HEK293 (cell line): ENCODE results near the gene LMCD1.
A peak's percentile ranks its signal among the peaks of the same experiment; 100 is the strongest.

Experiments used
- CTCF ChIA-PET: fragments of 350-600 bp; formaldehyde crosslinking; extraction: SDS; loops from one replicate; lab custom pipeline; 2021; ENCODE audit warnings: antibody characterized with exemption; lab: Yijun Ruan, JAX
- POLR2A ChIA-PET: fragments of 300-600 bp; formaldehyde crosslinking; extraction: SDS; loops from one replicate; lab custom pipeline; 2020; ENCODE audit warnings: antibody characterized with exemption, inconsistent platforms; lab: Yijun Ruan, JAX
- H3K27ac ChIP-seq: fragments of 200-500 bp; sonication (Bioruptor generic); 2 replicates; pipeline ENCODE4 v1.5.1; 2014; ENCODE audit warnings: low read depth, low read length, control low read depth, inconsistent platforms; ENCODE audit errors: extremely low read depth
- H3K36me3 ChIP-seq, 2 experiments: fragments of 200-500 bp in 1 of 2; sonication (Bioruptor generic) in 1 of 2; 1 replicate in 1 of 2; 2 replicates in 1 of 2; pipeline ENCODE4 v1.5.1; 2014 to 2017; ENCODE audit warnings: inconsistent platforms in 2 of 2, low read length in 2 of 2; ENCODE audit not compliant: control insufficient read depth in 2 of 2, insufficient read depth in 1 of 2
- H3K4me1 ChIP-seq: fragments of 200-500 bp; sonication (Bioruptor generic); 2 replicates; pipeline ENCODE4 v1.5.1; 2014; ENCODE audit warnings: mild to moderate bottlenecking, low read length, inconsistent platforms; ENCODE audit not compliant: control insufficient read depth, insufficient read depth
- H3K4me3 ChIP-seq: 2 replicates; pipeline ENCODE4 v1.5.1; 2011; ENCODE audit warnings: low read depth, mild to moderate bottlenecking, control low read depth, low read length, moderate library complexity
- H3K9me3 ChIP-seq: fragments of 200-500 bp; sonication (Bioruptor generic); 2 replicates; pipeline ENCODE4 v1.5.1; 2014; ENCODE audit warnings: low read depth, low read length, inconsistent platforms; ENCODE audit not compliant: control insufficient read depth, insufficient read depth
- FEZF1 ChIP-seq: fragments of 450-650 bp; formaldehyde crosslinking; IDR thresholded peaks from 2 replicates; pipeline ENCODE4 v1.5.1; 2016; ENCODE audit warnings: missing biosample characterization, missing genetic modification characterization
- GFI1B ChIP-seq: fragments of 450-650 bp; formaldehyde crosslinking; IDR thresholded peaks from 2 replicates; pipeline ENCODE4 v1.5.1; 2016; ENCODE audit warnings: missing biosample characterization, missing genetic modification characterization
- GLIS1 ChIP-seq: fragments of 450-650 bp; formaldehyde crosslinking; IDR thresholded peaks from 2 replicates; pipeline ENCODE4 v1.5.1; 2016; ENCODE audit warnings: missing biosample characterization, missing genetic modification characterization
- IKZF3 ChIP-seq: fragments of 450-650 bp; IDR thresholded peaks from 2 replicates; pipeline ENCODE4 v1.5.0; 2018; ENCODE audit warnings: missing biosample characterization, mild to moderate bottlenecking, missing genetic modification characterization, moderate library complexity
- INSM2 ChIP-seq: fragments of 450-650 bp; formaldehyde crosslinking; IDR thresholded peaks from 2 replicates; pipeline ENCODE4 v1.5.1; 2016; ENCODE audit warnings: missing biosample characterization, missing genetic modification characterization
- KLF10 ChIP-seq: fragments of 450-650 bp; IDR thresholded peaks from 2 replicates; pipeline ENCODE4 v1.5.1; 2018; ENCODE audit warnings: missing biosample characterization, mild to moderate bottlenecking, missing genetic modification characterization
- MEIS1 ChIP-seq: sonication (generic); formaldehyde crosslinking; IDR thresholded peaks from 2 replicates; pipeline ENCODE4 v1.8.1; 2022; ENCODE audit warnings: missing genetic modification reagents, mild to moderate bottlenecking, borderline replicate concordance
- SCRT2 ChIP-seq: fragments of 450-650 bp; formaldehyde crosslinking; IDR thresholded peaks from 2 replicates; pipeline ENCODE4 v1.5.1; 2016; ENCODE audit warnings: missing biosample characterization, missing genetic modification characterization
- ZFP37 ChIP-seq: fragments of 450-650 bp; formaldehyde crosslinking; IDR thresholded peaks from 2 replicates; pipeline ENCODE4 v1.5.1; 2016; ENCODE audit warnings: missing biosample characterization, missing genetic modification characterization
- ZNF18 ChIP-seq: fragments of 450-650 bp; formaldehyde crosslinking; IDR thresholded peaks from 2 replicates; pipeline ENCODE4 v1.5.1; 2016; ENCODE audit warnings: missing biosample characterization, missing genetic modification characterization
- ZNF2 ChIP-seq: fragments of 450-650 bp; formaldehyde crosslinking; IDR thresholded peaks from 2 replicates; pipeline ENCODE4 v1.5.1; 2016; ENCODE audit warnings: missing biosample characterization, missing genetic modification characterization
- ZNF214 ChIP-seq: fragments of 450-650 bp; formaldehyde crosslinking; IDR thresholded peaks from 2 replicates; pipeline ENCODE4 v1.5.1; 2017; ENCODE audit warnings: missing biosample characterization, mild to moderate bottlenecking, missing genetic modification characterization, borderline replicate concordance
- ZNF266 ChIP-seq: fragments of 450-650 bp; formaldehyde crosslinking; IDR thresholded peaks from 2 replicates; pipeline ENCODE4 v1.5.1; 2016; ENCODE audit warnings: missing biosample characterization, missing genetic modification characterization, low read depth
- ZNF366 ChIP-seq: fragments of 450-650 bp; formaldehyde crosslinking; conservative IDR thresholded peaks from 2 replicates; pipeline ENCODE4 v1.5.1; 2016; ENCODE audit warnings: missing biosample characterization, missing genetic modification characterization
- ZNF37A ChIP-seq: fragments of 450-650 bp; IDR thresholded peaks from 2 replicates; pipeline ENCODE4 v1.5.1; 2018; ENCODE audit warnings: missing biosample characterization, missing genetic modification characterization
- ZNF473 ChIP-seq: fragments of 450-650 bp; formaldehyde crosslinking; IDR thresholded peaks from 2 replicates; pipeline ENCODE4 v1.5.1; 2017; ENCODE audit warnings: missing biosample characterization, missing genetic modification characterization
- ZNF600 ChIP-seq: fragments of 450-650 bp; formaldehyde crosslinking; IDR thresholded peaks from 2 replicates; pipeline ENCODE4 v1.5.1; 2016; ENCODE audit warnings: missing biosample characterization, missing genetic modification characterization
- ZNF629 ChIP-seq: fragments of 450-650 bp; formaldehyde crosslinking; IDR thresholded peaks from 2 replicates; pipeline ENCODE4 v1.5.1; 2017; ENCODE audit warnings: missing biosample characterization, missing genetic modification characterization
- ZNF664 ChIP-seq: fragments of 450-650 bp; formaldehyde crosslinking; IDR thresholded peaks from 2 replicates; pipeline ENCODE4 v1.5.1; 2016; ENCODE audit warnings: missing biosample characterization, missing genetic modification characterization
- ZNF776 ChIP-seq: fragments of 450-650 bp; formaldehyde crosslinking; IDR thresholded peaks from 2 replicates; pipeline ENCODE4 v1.5.0; 2017; ENCODE audit warnings: missing biosample characterization, missing genetic modification characterization, borderline replicate concordance
- ZNF843 ChIP-seq: fragments of 450-650 bp; formaldehyde crosslinking; IDR thresholded peaks from 2 replicates; pipeline ENCODE4 v1.5.1; 2016; ENCODE audit warnings: missing biosample characterization, missing genetic modification characterization
- ZSCAN30 ChIP-seq: fragments of 450-650 bp; IDR thresholded peaks from 2 replicates; pipeline ENCODE4 v1.5.1; 2018; ENCODE audit warnings: missing biosample characterization, mild to moderate bottlenecking, missing genetic modification characterization, moderate library complexity
- TF ChIP-seq, protein P1 (sequence below): fragments of 450-650 bp; formaldehyde crosslinking; conservative IDR thresholded peaks from 2 replicates; pipeline ENCODE4 v1.5.1; 2016; ENCODE audit warnings: low read depth, missing biosample characterization, missing genetic modification characterization
- TF ChIP-seq, protein P2 (sequence below): fragments of 450-650 bp; formaldehyde crosslinking; IDR thresholded peaks from 2 replicates; pipeline ENCODE4 v1.5.1; 2016; ENCODE audit warnings: missing biosample characterization, missing genetic modification characterization
- TF ChIP-seq, protein P3 (sequence below): fragments of 450-650 bp; formaldehyde crosslinking; IDR thresholded peaks from 2 replicates; pipeline ENCODE4 v1.5.1; 2016; ENCODE audit warnings: missing biosample characterization, missing genetic modification characterization, low read depth

The LMCD1 gene

GRCh38 chr3:8506571-8507061 is 5.0 kb downstream of the LMCD1 start (continued):
- TF ChIP-seq, protein P1, sequence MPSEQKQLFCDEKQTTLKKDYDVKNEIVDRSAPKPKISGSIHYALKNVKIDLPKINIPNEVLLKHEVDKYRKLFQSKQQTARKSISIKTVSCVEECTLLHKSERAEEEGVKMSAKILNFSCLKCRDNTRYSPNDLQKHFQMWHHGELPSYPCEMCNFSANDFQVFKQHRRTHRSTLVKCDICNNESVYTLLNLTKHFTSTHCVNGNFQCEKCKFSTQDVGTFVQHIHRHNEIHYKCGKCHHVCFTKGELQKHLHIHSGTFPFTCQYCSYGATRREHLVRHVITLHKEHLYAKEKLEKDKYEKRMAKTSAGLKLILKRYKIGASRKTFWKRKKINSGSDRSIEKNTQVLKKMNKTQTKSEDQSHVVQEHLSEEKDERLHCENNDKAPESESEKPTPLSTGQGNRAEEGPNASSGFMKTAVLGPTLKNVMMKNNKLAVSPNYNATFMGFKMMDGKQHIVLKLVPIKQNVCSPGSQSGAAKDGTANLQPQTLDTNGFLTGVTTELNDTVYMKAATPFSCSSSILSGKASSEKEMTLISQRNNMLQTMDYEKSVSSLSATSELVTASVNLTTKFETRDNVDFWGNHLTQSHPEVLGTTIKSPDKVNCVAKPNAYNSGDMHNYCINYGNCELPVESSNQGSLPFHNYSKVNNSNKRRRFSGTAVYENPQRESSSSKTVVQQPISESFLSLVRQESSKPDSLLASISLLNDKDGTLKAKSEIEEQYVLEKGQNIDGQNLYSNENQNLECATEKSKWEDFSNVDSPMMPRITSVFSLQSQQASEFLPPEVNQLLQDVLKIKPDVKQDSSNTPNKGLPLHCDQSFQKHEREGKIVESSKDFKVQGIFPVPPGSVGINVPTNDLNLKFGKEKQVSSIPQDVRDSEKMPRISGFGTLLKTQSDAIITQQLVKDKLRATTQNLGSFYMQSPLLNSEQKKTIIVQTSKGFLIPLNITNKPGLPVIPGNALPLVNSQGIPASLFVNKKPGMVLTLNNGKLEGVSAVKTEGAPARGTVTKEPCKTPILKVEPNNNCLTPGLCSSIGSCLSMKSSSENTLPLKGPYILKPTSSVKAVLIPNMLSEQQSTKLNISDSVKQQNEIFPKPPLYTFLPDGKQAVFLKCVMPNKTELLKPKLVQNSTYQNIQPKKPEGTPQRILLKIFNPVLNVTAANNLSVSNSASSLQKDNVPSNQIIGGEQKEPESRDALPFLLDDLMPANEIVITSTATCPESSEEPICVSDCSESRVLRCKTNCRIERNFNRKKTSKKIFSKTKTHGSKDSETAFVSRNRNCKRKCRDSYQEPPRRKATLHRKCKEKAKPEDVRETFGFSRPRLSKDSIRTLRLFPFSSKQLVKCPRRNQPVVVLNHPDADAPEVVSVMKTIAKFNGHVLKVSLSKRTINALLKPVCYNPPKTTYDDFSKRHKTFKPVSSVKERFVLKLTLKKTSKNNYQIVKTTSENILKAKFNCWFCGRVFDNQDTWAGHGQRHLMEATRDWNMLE (tag by site-specific recombination): 0 out of 2 replicates have a peak, but pooled peaks have one; percentile 14
- TF ChIP-seq ZNF843 (tag by site-specific recombination) (peak; percentile 91), SCRT2 (tag by site-specific recombination) (peak; percentile 58), ZNF2 (no peak), ZNF366 (tag by site-specific recombination) (peak; percentile 31; the same call in 1 of the 2 replicates), GLIS1 (tag by site-specific recombination) (no peak), ZNF600 (tag by site-specific recombination) (0 out of 2 replicates have a peak, but pooled peaks have one; percentile 23), KLF10 (tag by site-specific recombination) (no peak), ZFP37 (tag by site-specific recombination) (no peak), GFI1B (tag by site-specific recombination) (peak; percentile 98), IKZF3 (tag by site-specific recombination) (0 out of 2 replicates have a peak, but pooled peaks have one; percentile 26), INSM2 (0 out of 2 replicates have a peak, but pooled peaks have one; percentile 25), ZNF664 (tag by site-specific recombination) (no peak), ZSCAN30 (tag by site-specific recombination) (peak; percentile 42; the same call in 1 of the 2 replicates), ZNF629 (tag by site-specific recombination) (peak; percentile 65), MEIS1 (CRISPR knock-in tag) (no peak)
- TF ChIP-seq, protein P2, sequence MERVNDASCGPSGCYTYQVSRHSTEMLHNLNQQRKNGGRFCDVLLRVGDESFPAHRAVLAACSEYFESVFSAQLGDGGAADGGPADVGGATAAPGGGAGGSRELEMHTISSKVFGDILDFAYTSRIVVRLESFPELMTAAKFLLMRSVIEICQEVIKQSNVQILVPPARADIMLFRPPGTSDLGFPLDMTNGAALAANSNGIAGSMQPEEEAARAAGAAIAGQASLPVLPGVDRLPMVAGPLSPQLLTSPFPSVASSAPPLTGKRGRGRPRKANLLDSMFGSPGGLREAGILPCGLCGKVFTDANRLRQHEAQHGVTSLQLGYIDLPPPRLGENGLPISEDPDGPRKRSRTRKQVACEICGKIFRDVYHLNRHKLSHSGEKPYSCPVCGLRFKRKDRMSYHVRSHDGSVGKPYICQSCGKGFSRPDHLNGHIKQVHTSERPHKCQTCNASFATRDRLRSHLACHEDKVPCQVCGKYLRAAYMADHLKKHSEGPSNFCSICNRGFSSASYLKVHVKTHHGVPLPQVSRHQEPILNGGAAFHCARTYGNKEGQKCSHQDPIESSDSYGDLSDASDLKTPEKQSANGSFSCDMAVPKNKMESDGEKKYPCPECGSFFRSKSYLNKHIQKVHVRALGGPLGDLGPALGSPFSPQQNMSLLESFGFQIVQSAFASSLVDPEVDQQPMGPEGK (tag by site-specific recombination): no peak

DNA sequence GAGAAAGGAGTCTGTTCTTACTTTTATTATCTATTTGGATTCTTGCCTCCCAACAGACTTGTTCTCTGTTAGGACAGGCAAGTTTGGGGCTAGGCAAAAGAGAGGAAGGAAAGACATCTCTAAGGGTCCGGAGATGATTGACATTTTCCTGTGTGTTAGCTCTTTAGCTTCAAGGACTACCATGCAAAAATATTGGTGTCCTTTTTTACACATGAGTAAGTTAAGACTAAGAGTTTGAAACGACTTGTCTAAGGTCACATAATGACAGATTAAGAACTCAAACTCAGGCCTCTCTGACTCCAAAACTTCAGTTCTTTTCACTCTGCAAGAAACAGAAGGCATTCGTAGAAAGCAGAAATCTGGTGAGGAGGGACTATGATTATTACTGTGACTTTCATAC is 5.9 kb downstream of the LMCD1 start:
- Histone ChIP-seq H3K36me3 (peaks cover 0 to 20% of the 10 kb centered on the region in 2 experiments; a peak in 1 of 3 replicates), H3K27ac (no peak overlapping the region), H3K4me1 (peaks cover 42% of the 10 kb centered on the region), H3K4me3 (no peak overlapping the region), H3K9me3 (no peaks in the 10 kb centered on the region)
- CTCF ChIA-PET: interaction anchor here (5.5 kb wide), 1 partner anchor 65 kb away, joined by 27 read pairs; no protein-coding TSS in a partner anchor
- POLR2A ChIA-PET: no interaction called here
- TF ChIP-seq ZNF473 (no peak), ZNF266 (tag by site-specific recombination) (no peak), ZNF18 (tag by site-specific recombination) (no peak), FEZF1 (no peak), ZNF214 (tag by site-specific recombination) (no peak), ZNF776 (no peak), ZNF2 (no peak), ZNF37A (tag by site-specific recombination) (no peak)
- TF ChIP-seq, protein P3, sequence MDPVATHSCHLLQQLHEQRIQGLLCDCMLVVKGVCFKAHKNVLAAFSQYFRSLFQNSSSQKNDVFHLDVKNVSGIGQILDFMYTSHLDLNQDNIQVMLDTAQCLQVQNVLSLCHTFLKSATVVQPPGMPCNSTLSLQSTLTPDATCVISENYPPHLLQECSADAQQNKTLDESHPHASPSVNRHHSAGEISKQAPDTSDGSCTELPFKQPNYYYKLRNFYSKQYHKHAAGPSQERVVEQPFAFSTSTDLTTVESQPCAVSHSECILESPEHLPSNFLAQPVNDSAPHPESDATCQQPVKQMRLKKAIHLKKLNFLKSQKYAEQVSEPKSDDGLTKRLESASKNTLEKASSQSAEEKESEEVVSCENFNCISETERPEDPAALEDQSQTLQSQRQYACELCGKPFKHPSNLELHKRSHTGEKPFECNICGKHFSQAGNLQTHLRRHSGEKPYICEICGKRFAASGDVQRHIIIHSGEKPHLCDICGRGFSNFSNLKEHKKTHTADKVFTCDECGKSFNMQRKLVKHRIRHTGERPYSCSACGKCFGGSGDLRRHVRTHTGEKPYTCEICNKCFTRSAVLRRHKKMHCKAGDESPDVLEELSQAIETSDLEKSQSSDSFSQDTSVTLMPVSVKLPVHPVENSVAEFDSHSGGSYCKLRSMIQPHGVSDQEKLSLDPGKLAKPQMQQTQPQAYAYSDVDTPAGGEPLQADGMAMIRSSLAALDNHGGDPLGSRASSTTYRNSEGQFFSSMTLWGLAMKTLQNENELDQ (tag by site-specific recombination): no peak
